ENCODE results near the gene PTMS. TPM values are rescaled to one million over a fixed set of nuclear protein-coding genes. Genes with fewer than 3 reads are reported as not detected.

PTMS gene
- polyA plus RNA-seq, 4 donors = 529 to 841 (median 623) TPM

- no peak for DNase-seq (ENCODE audit: low read depth in 4 of 4, low spot score in 2 of 4)
Observed at GRCh38 chr12:6786416-6787094, 20.4 kb downstream of the PTMS start.

GRCh38 chr12:6787309-6787708, 21.1 kb downstream of the PTMS start:
- no peak for DNase-seq (ENCODE audit: low read depth in 4 of 4, low spot score in 2 of 4)

- DNase-seq (ENCODE audit: low read depth in 4 of 4, low spot score in 2 of 4) = no peak
Observed at GRCh38 chr12:6788972-6789924, 23.1 kb downstream of the PTMS start, which contains the start of gene CD4. TSS of gene CD4 (plus strand) at chr12:6789528. CDS start at chr12:6800139, 10,611 bp downstream.

GRCh38 chr12:6790496-6791150, 24.5 kb downstream of the PTMS start:
- no peak for DNase-seq (ENCODE audit: low read depth in 4 of 4, low spot score in 2 of 4)

GRCh38 chr12:6791931-6792520, 25.9 kb downstream of the PTMS start:
- DNase-seq (ENCODE audit: low read depth in 4 of 4, low spot score in 2 of 4) = no peak

GRCh38 chr12:6792522-6793201, 26.5 kb downstream of the PTMS start:
- DNase-seq (ENCODE audit: low read depth in 4 of 4, low spot score in 2 of 4) = peak in 1 of 4 donors; percentile 45

- no peak for DNase-seq (ENCODE audit: low read depth in 4 of 4, low spot score in 2 of 4)
Observed at GRCh38 chr12:6795088-6795487, 28.9 kb downstream of the PTMS start.

GRCh38 chr12:6796576-6796975, 30.4 kb downstream of the PTMS start:
- DNase-seq (ENCODE audit: low read depth in 4 of 4, low spot score in 2 of 4) = no peak

GRCh38 chr12:6799147-6799546, 33.0 kb downstream of the PTMS start:
- DNase-seq (ENCODE audit: low read depth in 4 of 4, low spot score in 2 of 4) = no peak

- no peak for DNase-seq (ENCODE audit: low read depth in 4 of 4, low spot score in 2 of 4)
Observed at GRCh38 chr12:6807170-6807569, 41.0 kb downstream of the PTMS start.

GRCh38 chr12:6809056-6809455, 42.9 kb downstream of the PTMS start:
- DNase-seq (ENCODE audit: low read depth in 4 of 4, low spot score in 2 of 4) = no peak

- DNase-seq (ENCODE audit: low read depth in 4 of 4, low spot score in 2 of 4) = no peak
Observed at GRCh38 chr12:6810758-6811157, 44.6 kb downstream of the PTMS start.

- no peak for DNase-seq (ENCODE audit: low read depth in 4 of 4, low spot score in 2 of 4)
Observed at GRCh38 chr12:6813363-6813762, 47.2 kb downstream of the PTMS start.

- no peak for DNase-seq (ENCODE audit: low read depth in 4 of 4, low spot score in 2 of 4)
Observed at GRCh38 chr12:6816598-6816997, 50.4 kb downstream of the PTMS start.

- no peak for DNase-seq (ENCODE audit: low read depth in 4 of 4, low spot score in 2 of 4)
Observed at GRCh38 chr12:6817098-6817497, 50.9 kb downstream of the PTMS start.

GRCh38 chr12:6817662-6818157, 51.5 kb downstream of the PTMS start:
- DNase-seq (ENCODE audit: low read depth in 4 of 4, low spot score in 2 of 4) = no peak

GRCh38 chr12:6818222-6818621, 52.1 kb downstream of the PTMS start:
- DNase-seq (ENCODE audit: low read depth in 4 of 4, low spot score in 2 of 4) = no peak

GRCh38 chr12:6818645-6819044, 52.5 kb downstream of the PTMS start:
- DNase-seq (ENCODE audit: low read depth in 4 of 4, low spot score in 2 of 4) = no peak

GRCh38 chr12:6819106-6820030, 53.2 kb downstream of the PTMS start:
- no peak for DNase-seq (ENCODE audit: low read depth in 4 of 4, low spot score in 2 of 4)

Data from left renal cortex interstitium (tissue), 4 donors.